Measurements from ENCODE around the gene GIPC1. TPM values are rescaled to one million over a fixed set of nuclear protein-coding genes. Genes with fewer than 3 reads are reported as not detected.
A peak's percentile ranks its signal among the peaks of the same experiment; 100 is the strongest.

GIPC1 gene
- total RNA-seq, 4 donors from 2014 or later, result 61.8 to 122 (median 113) TPM

DNA sequence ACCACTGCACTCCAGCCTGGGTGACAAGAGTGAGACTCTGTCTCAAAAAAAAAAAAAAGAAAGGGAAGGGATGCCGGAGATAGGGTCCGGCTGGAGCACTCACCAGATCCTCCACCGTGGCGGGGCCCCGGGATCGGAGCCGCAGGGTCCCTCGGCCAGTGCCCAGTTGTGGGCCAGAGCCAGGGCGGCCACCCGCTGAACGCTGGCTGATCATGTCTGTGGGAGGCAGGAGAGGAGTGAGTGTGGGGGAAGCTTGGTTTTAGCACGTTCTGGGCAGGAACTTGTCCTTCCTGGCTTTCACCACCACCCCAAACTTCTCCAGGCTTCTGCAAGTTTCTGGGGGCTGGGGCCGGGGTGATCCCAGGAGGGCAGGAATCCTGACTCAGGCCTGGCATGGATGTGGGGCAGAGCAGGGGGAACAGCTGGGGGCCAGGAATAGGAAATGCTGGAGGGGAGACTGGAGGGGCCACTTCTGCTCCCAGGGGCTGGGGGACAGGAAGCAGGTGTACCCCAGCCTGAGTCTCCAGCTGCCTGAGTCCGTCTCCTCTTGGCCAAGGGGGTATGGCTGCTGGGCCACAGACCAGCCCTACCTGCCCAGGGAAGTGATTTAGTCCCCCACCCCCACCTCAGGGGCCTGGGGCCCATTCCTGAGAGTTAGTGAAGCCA, 16.5 kb downstream of the GIPC1 start:
- 89 to 90% methylated on average over 14 of the region's 14 CpGs for WGBS, 2 donors
- no peak for DNase-seq (ENCODE audit: low spot score in 2 of 2)
- H3K4me1 ChIP-seq, result peaks cover 0 to 38% (median 11%) of the 10 kb centered on the region in 4 donors
- H3K9me3 ChIP-seq, result no peaks in the 10 kb centered on the region
- H3K36me3 ChIP-seq, result peaks cover 0 to 74% (median 4%) of the 10 kb centered on the region in 3 donors
- TF ChIP-seq EP300 (IDR thresholded peaks at IDR 0.05) (no peak), POLR2A (IDR thresholded peaks at IDR 0.05) (no peak)
- TF ChIP-seq, protein P1, sequence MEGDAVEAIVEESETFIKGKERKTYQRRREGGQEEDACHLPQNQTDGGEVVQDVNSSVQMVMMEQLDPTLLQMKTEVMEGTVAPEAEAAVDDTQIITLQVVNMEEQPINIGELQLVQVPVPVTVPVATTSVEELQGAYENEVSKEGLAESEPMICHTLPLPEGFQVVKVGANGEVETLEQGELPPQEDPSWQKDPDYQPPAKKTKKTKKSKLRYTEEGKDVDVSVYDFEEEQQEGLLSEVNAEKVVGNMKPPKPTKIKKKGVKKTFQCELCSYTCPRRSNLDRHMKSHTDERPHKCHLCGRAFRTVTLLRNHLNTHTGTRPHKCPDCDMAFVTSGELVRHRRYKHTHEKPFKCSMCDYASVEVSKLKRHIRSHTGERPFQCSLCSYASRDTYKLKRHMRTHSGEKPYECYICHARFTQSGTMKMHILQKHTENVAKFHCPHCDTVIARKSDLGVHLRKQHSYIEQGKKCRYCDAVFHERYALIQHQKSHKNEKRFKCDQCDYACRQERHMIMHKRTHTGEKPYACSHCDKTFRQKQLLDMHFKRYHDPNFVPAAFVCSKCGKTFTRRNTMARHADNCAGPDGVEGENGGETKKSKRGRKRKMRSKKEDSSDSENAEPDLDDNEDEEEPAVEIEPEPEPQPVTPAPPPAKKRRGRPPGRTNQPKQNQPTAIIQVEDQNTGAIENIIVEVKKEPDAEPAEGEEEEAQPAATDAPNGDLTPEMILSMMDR (IDR thresholded peaks at IDR 0.05), result no peak
- no peak overlapping the region for H3K4me3 ChIP-seq
- peaks cover 0 to 18% of the 10 kb centered on the region in 2 donors for H3K27me3 ChIP-seq
- peak overlapping the region in 1 of 4 donors; percentile 26 for H3K27ac ChIP-seq

DNA sequence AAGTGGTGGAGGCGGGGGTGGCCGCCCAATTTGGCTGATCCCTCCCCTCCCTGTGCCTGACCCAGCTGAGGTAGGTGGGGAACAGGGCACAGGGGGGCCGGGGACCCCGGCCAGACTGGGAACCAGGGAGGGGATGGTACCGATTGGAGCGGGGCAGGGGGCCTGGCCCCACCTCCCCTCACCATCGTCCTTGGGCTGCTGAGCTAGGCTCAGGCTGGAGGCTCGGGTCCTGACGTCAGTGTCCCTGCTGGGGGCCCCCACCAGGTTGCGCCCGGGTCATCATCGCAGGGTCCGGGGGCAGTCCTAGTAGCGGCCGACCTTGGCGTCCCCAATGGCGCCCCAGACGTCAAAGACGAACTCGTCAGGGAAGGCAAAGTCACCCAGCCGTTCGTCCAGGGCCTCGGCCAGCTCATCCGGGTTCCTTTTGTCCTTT, 17.8 kb downstream of the GIPC1 start:
- H3K27ac ChIP-seq, result peak overlapping the region in 2 of 4 donors; percentile 33 to 67
- TF ChIP-seq, protein P1 (IDR thresholded peaks at IDR 0.05), result no peak
- TF ChIP-seq EP300 (IDR thresholded peaks at IDR 0.05), result no peak
- TF ChIP-seq POLR2A (IDR thresholded peaks at IDR 0.05), result no peak
- H3K27me3 ChIP-seq, result peaks cover 0 to 25% of the 10 kb centered on the region in 2 donors
- WGBS, 2 donors, result 72% methylated on average over 22 to 24 of the region's 24 CpGs
- no peak overlapping the region for H3K4me3 ChIP-seq
- H3K4me1 ChIP-seq, result peaks cover 0 to 50% (median 17%) of the 10 kb centered on the region in 4 donors
- H3K36me3 ChIP-seq, result peaks cover 0 to 61% (median 4%) of the 10 kb centered on the region in 3 donors
- no peak for DNase-seq (ENCODE audit: low spot score in 2 of 2)
- no peaks in the 10 kb centered on the region for H3K9me3 ChIP-seq

DNA sequence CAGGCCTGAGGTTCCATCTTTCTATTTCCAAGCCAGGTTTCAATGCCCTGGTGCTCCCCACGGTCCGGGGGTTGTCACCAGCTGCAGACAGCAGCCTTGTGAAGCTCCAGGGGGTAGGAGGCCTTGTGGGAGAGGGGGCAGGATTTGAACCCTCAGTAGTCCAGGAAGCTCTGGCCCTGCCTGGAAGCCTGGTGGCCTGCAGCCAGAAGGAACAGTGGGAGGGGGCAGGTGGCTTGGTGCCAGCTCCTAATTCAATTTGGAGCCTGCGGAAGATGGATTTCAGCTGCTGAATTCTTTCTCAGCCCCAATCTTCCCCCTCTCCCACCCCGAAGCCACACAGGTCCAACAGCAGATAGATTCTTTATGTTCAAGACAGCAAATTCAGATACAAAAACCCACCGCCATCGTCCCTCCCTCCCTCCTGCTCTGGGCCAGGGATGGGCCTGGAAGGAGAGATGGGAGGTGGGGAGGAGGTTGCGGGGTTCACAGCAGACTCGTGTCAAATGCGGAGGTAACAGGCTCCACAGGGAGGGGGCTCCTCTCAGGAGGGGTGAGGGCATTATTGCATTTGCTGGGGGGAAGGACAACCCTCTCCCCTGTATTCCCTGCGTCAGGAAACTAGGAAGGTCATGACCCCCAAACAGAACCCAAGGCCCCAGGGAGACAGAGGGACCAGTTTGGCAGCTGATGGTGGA, 18.4 kb downstream of the GIPC1 start:
- H3K27ac ChIP-seq, result peak overlapping the region in 2 of 4 donors; percentile 33 to 67
- peaks cover 0 to 56% (median 20%) of the 10 kb centered on the region in 4 donors for H3K4me1 ChIP-seq
- no peaks in the 10 kb centered on the region for H3K9me3 ChIP-seq
- no peak for TF ChIP-seq POLR2A (IDR thresholded peaks at IDR 0.05)
- TF ChIP-seq EP300 (IDR thresholded peaks at IDR 0.05), result no peak
- TF ChIP-seq, protein P1 (IDR thresholded peaks at IDR 0.05), result no peak
- H3K36me3 ChIP-seq, result peaks cover 0 to 55% (median 4%) of the 10 kb centered on the region in 3 donors
- no peak for DNase-seq (ENCODE audit: low spot score in 2 of 2)
- 55 to 63% methylated on average over 10 of the region's 10 CpGs for WGBS, 2 donors
- no peak overlapping the region for H3K4me3 ChIP-seq
- peaks cover 0 to 30% of the 10 kb centered on the region in 2 donors for H3K27me3 ChIP-seq

DNA sequence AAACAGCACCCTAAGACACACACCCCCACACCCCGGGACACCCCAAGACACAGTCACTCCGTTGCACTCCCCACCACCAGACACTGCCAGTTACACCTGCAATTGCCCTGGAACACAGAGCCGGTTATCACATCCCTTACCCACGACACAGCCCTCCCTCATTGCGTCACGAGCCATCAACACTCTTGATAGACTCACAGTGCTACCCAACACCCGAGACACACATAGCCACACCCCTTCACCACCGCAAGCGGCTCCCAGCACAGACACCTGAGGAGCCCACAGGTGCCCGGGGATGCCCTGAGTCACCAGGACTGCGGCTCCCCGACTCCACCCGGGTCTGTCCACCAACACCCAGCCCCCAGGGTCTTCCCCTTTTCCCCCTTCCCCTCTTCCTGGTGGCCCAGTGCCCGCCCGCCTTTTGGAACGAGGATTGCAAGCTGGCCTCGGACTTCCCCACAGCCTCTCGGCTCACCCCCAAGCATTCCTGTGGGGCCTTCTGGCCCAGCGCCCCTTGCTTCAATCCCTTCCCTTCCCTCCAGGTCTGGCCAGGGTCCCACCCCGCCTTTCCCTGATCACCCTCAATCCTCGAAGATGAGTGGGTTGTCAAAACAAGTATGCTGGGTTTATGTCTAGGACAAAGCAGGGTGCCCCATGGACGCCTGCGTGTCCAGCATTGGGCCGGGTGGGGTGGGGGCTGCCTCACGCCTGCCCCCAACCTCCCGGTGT, 19.1 kb downstream of the GIPC1 start:
- no peak overlapping the region for H3K4me3 ChIP-seq
- WGBS, 2 donors, result 54 to 55% methylated on average over 26 of the region's 26 CpGs
- peaks cover 0 to 63% (median 25%) of the 10 kb centered on the region in 4 donors for H3K4me1 ChIP-seq
- TF ChIP-seq, protein P1 (IDR thresholded peaks at IDR 0.05), result no peak
- no peak for TF ChIP-seq EP300 (IDR thresholded peaks at IDR 0.05)
- TF ChIP-seq POLR2A (IDR thresholded peaks at IDR 0.05), result no peak
- peak in 1 of 2 donors; percentile 63 for DNase-seq (ENCODE audit: low spot score in 2 of 2)
- no peaks in the 10 kb centered on the region for H3K9me3 ChIP-seq
- peaks cover 0 to 48% (median 4%) of the 10 kb centered on the region in 3 donors for H3K36me3 ChIP-seq
- H3K27ac ChIP-seq, result peak overlapping the region in 1 of 4 donors; percentile 67
- peaks cover 0 to 34% of the 10 kb centered on the region in 2 donors for H3K27me3 ChIP-seq

Measured in tibial nerve (tissue), 4 donors.